GM19025 (cell line): Measurements from ENCODE around the gene NAGPA.

ENCODE experiments used
- ATAC-seq: cut with Tn5 transposase; IDR thresholded peaks from one replicate; pipeline ENCODE4 v1.9.1; 2021; ENCODE audit warnings: mild to moderate bottlenecking, low read depth, moderate library complexity; ENCODE audit not compliant: unreplicated experiment

The NAGPA gene

GRCh38 chr16:4980691-4981090 lies 53.0 kb downstream of the NAGPA start:
- ATAC-seq: no peak

DNA sequence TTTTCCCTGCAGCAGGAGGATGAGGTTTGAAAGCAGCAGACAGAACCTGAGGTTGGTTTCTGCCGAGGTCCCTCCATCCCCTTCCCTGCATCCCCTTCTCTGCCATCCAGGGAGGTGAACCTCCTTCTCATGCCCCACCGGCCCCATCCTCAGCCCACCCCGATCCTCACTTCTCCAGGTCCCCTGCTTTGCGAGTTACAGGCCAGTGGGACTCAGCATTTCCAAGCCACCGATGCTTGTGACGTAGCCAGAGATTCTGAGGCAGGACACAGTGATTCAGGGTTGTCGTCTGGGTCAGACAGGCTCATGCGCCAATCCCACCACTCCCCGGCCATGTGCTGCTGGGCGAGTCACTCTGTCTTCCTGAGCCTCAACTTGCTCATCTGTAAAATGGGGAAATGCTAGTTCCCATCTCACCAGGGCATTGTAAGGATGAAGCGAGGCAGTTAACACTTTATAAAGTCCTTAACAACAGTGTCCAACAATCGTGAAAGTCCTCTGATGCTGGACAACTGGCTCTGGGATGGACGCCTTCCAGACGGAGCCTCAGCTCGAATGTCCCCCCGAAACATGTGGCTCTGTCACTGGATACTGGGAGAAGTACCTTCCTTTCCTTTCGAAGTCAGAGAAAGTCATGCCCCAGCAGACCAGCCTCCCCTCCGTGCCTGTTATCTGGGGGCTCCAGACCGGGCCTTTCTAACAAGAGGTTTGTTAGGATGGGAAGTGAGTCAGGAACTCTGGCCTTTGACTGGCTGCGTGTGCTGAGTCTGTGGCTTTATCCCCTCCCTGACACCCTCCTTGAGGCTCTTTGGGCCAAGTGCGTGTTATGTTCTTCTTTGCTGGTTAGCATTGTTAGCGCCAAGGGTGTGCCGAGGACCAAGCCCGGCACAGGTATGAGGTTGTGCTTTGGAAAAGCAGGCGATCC lies 53.7 kb downstream of the NAGPA start:
- no peak for ATAC-seq

DNA sequence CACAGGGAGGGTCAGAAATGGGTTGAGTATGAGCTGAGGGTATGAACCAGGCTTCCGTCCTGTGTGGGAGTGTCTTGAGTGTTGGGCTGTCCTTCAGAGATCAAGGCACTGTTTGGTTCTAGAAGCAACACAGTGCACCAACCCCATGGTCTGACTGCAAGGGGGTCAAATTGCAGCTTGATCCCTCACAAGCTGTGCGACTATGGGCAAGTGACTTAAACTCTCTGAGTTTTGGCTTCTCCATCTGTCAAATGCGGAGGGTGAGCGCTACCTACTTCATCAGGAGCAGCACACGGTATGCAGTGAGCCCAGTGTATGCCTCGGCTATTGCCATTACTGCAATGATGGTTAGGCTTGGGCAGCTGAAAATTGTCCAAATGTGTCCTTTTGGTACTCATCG lies 54.6 kb downstream of the NAGPA start:
- ATAC-seq: no peak

- ATAC-seq: no peak
Observed at GRCh38 chr16:4976611-4977145, 57.1 kb downstream of the NAGPA start.

GRCh38 chr16:4976079-4976478 lies 57.7 kb downstream of the NAGPA start:
- peak; percentile 92 for ATAC-seq
